Skeletal muscle satellite cell (primary cell): ENCODE data around the gene GLRA2. TPM values are rescaled to one million over a fixed set of nuclear protein-coding genes. Genes with fewer than 3 reads are reported as not detected.

Experiments used
- H3K27me3 ChIP-seq: 2 replicates; pipeline ENCODE4 v1.7.0; 2013; ENCODE audit warnings: low read length; ENCODE audit not compliant: control insufficient read depth, insufficient read depth
- H3K36me3 ChIP-seq: 2 replicates; pipeline ENCODE4 v1.7.0; 2013; ENCODE audit warnings: mild to moderate bottlenecking, control low read depth, low read length; ENCODE audit not compliant: insufficient read depth
- H3K4me1 ChIP-seq: 2 replicates; pipeline ENCODE4 v1.7.0; 2013; ENCODE audit warnings: low read length; ENCODE audit not compliant: control insufficient read depth, insufficient read depth
- H3K4me2 ChIP-seq: 2 replicates; pipeline ENCODE4 v1.7.0; 2013; ENCODE audit warnings: mild to moderate bottlenecking, low read length
- H3K4me3 ChIP-seq: 2 replicates; pipeline ENCODE4 v1.7.0; 2013; ENCODE audit warnings: low read length
- H3K9ac ChIP-seq: 2 replicates; pipeline ENCODE4 v1.7.0; 2013; ENCODE audit warnings: mild to moderate bottlenecking, low read depth, low read length, moderate library complexity
- H3K9me3 ChIP-seq: replicated peaks from 2 replicates; pipeline ENCODE4 v1.7.0; 2013; ENCODE audit warnings: mild to moderate bottlenecking, control low read depth, low read length
- total RNA-seq: library from RNA; depleted of rRNA; stranded (reverse); fragments of >200 nt; gene quantifications from 2 replicates; pipeline ENCODE4 v1.2.3, GENCODE V29; 2012; rRNA removed

GLRA2 gene
- total RNA-seq, result not detected in 2 replicates

GRCh38 chrX:14529290-14529989, at the start of gene GLRA2:
TSS of gene GLRA2 (plus strand) at chrX:14529536. CDS start at chrX:14530058, 522 bp downstream.
- Histone ChIP-seq H3K9me3 (no peaks in the 10 kb centered on the region), H3K4me3 (no peak within 1 kb of the TSS)

GRCh38 chrX:14489437-14489836, 39.9 kb upstream of the GLRA2 start:
- H3K27me3 ChIP-seq, result no peaks in the 10 kb centered on the region
- H3K9me3 ChIP-seq, result no peaks in the 10 kb centered on the region
- H3K4me2 ChIP-seq, result no peak overlapping the region
- no peak overlapping the region for H3K9ac ChIP-seq
- no peaks in the 10 kb centered on the region for H3K4me1 ChIP-seq
- H3K4me3 ChIP-seq, result no peak overlapping the region
- H3K36me3 ChIP-seq, result no peaks in the 10 kb centered on the region

More at GRCh38 chrX:14529290-14529989, at the start of gene GLRA2:
- H3K36me3 ChIP-seq, result no peaks in the 10 kb centered on the region
- no peaks in the 10 kb centered on the region for H3K27me3 ChIP-seq
- H3K9ac ChIP-seq, result no peak within 1 kb of the TSS
- no peak within 1 kb of the TSS for H3K4me2 ChIP-seq
- H3K4me1 ChIP-seq, result no peaks in the 10 kb centered on the region

- Histone ChIP-seq H3K9ac (no peak overlapping the region), H3K4me1 (no peaks in the 10 kb centered on the region), H3K4me2 (no peak overlapping the region), H3K4me3 (no peak overlapping the region), H3K36me3 (no peaks in the 10 kb centered on the region), H3K27me3 (no peaks in the 10 kb centered on the region), H3K9me3 (no peaks in the 10 kb centered on the region)
Measured at GRCh38 chrX:14491689-14492088, 37.6 kb upstream of the GLRA2 start.

GRCh38 chrX:14496674-14497073, 32.7 kb upstream of the GLRA2 start:
- Histone ChIP-seq H3K9ac (no peak overlapping the region), H3K36me3 (no peaks in the 10 kb centered on the region), H3K4me1 (no peaks in the 10 kb centered on the region), H3K4me2 (no peak overlapping the region), H3K4me3 (no peak overlapping the region), H3K9me3 (no peaks in the 10 kb centered on the region), H3K27me3 (no peaks in the 10 kb centered on the region)

GRCh38 chrX:14497184-14497666, 32.1 kb upstream of the GLRA2 start:
- no peaks in the 10 kb centered on the region for H3K9me3 ChIP-seq
- no peaks in the 10 kb centered on the region for H3K36me3 ChIP-seq
- H3K9ac ChIP-seq, result no peak overlapping the region
- no peaks in the 10 kb centered on the region for H3K27me3 ChIP-seq
- no peak overlapping the region for H3K4me2 ChIP-seq
- H3K4me3 ChIP-seq, result no peak overlapping the region
- H3K4me1 ChIP-seq, result no peaks in the 10 kb centered on the region

GRCh38 chrX:14501327-14501726, 28.0 kb upstream of the GLRA2 start:
- H3K9ac ChIP-seq, result no peak overlapping the region
- no peaks in the 10 kb centered on the region for H3K36me3 ChIP-seq
- H3K4me3 ChIP-seq, result no peak overlapping the region
- no peaks in the 10 kb centered on the region for H3K4me1 ChIP-seq
- no peak overlapping the region for H3K4me2 ChIP-seq
- no peaks in the 10 kb centered on the region for H3K27me3 ChIP-seq
- H3K9me3 ChIP-seq, result no peaks in the 10 kb centered on the region

- H3K4me3 ChIP-seq, result no peak overlapping the region
- no peak overlapping the region for H3K4me2 ChIP-seq
- H3K4me1 ChIP-seq, result no peaks in the 10 kb centered on the region
- H3K9ac ChIP-seq, result no peak overlapping the region
- no peaks in the 10 kb centered on the region for H3K27me3 ChIP-seq
- no peaks in the 10 kb centered on the region for H3K9me3 ChIP-seq
- H3K36me3 ChIP-seq, result no peaks in the 10 kb centered on the region
Measured at GRCh38 chrX:14504960-14505538, 24.3 kb upstream of the GLRA2 start.

- no peak overlapping the region for H3K4me2 ChIP-seq
- H3K36me3 ChIP-seq, result no peaks in the 10 kb centered on the region
- H3K4me3 ChIP-seq, result no peak overlapping the region
- no peaks in the 10 kb centered on the region for H3K27me3 ChIP-seq
- no peaks in the 10 kb centered on the region for H3K9me3 ChIP-seq
- no peaks in the 10 kb centered on the region for H3K4me1 ChIP-seq
- no peak overlapping the region for H3K9ac ChIP-seq
Measured at GRCh38 chrX:14505648-14506047, 23.7 kb upstream of the GLRA2 start.

- Histone ChIP-seq H3K9me3 (no peaks in the 10 kb centered on the region), H3K4me1 (no peaks in the 10 kb centered on the region), H3K4me3 (no peak overlapping the region), H3K9ac (no peak overlapping the region), H3K36me3 (no peaks in the 10 kb centered on the region), H3K4me2 (no peak overlapping the region), H3K27me3 (no peaks in the 10 kb centered on the region)
Measured at GRCh38 chrX:14506866-14507265, 22.5 kb upstream of the GLRA2 start.

- no peak overlapping the region for H3K9ac ChIP-seq
- no peak overlapping the region for H3K4me3 ChIP-seq
Measured at GRCh38 chrX:14508025-14508690, 21.2 kb upstream of the GLRA2 start.

GRCh38 chrX:14509325-14510057, 19.8 kb upstream of the GLRA2 start:
- H3K4me3 ChIP-seq, result no peak overlapping the region
- no peak overlapping the region for H3K4me2 ChIP-seq
- H3K9ac ChIP-seq, result no peak overlapping the region

More at GRCh38 chrX:14508025-14508690, 21.2 kb upstream of the GLRA2 start:
- Histone ChIP-seq H3K36me3 (no peaks in the 10 kb centered on the region), H3K4me2 (no peak overlapping the region), H3K4me1 (no peaks in the 10 kb centered on the region), H3K9me3 (no peaks in the 10 kb centered on the region), H3K27me3 (no peaks in the 10 kb centered on the region)

More at GRCh38 chrX:14509325-14510057, 19.8 kb upstream of the GLRA2 start:
- Histone ChIP-seq H3K9me3 (no peaks in the 10 kb centered on the region), H3K36me3 (no peaks in the 10 kb centered on the region), H3K4me1 (no peaks in the 10 kb centered on the region), H3K27me3 (no peaks in the 10 kb centered on the region)
